A549 (cell line): ENCODE data around the gene ZNF692.

Experiments used
- CBX8 ChIP-seq: fragments of 200-600 bp; sonication (generic); IDR thresholded peaks from 2 replicates; pipeline ENCODE4 v1.6.1; 2016
- CTCF ChIP-seq: fragments of >200 bp; sonication (Bioruptor Twin); formaldehyde crosslinking; IDR thresholded peaks from 3 replicates; pipeline ENCODE4 v1.5.1; 2016
- E2F6 ChIP-seq: IDR thresholded peaks from 2 replicates; pipeline ENCODE4 v1.6.1; 2012; ENCODE audit warnings: low read depth, borderline replicate concordance
- NR3C1 ChIP-seq: fragments of >200 bp; sonication (Bioruptor Twin); formaldehyde crosslinking; IDR thresholded peaks from 3 replicates; pipeline ENCODE4 v1.6.1; 2017
- RCOR1 ChIP-seq: fragments of 150-350 bp; IDR thresholded peaks from 2 replicates; pipeline ENCODE4 v1.6.1; 2014; ENCODE audit warnings: antibody characterized with exemption, low read length, low read depth
- SMC3 ChIP-seq: fragments of >200 bp; sonication (Bioruptor Twin); formaldehyde crosslinking; IDR thresholded peaks from 3 replicates; pipeline ENCODE4 v1.6.1; 2018; ENCODE audit warnings: inconsistent platforms

DNA sequence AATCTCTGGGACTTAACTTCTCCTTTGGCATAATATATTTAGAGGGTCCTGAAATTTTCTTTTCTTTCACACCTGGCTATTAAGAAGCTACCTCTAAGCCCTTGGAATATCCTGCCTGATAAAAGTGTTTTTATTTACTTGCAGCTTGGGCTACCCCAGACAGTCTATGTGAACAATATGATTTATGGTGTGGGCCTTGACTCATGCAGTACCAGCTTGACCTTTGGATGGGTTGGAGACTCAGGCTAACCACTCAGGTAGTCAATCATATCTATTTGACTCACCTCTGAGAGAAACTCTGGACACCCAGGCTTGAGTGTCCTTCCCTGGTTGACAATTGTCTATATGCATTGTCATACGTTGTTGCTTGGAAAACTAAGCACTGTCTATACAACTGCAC lies 33.7 kb upstream of the ZNF692 start:
- no peak for TF ChIP-seq RCOR1
- TF ChIP-seq NR3C1 = no peak
- no peak for TF ChIP-seq SMC3
- no peak for TF ChIP-seq E2F6
- no peak for TF ChIP-seq CBX8
- no peak for TF ChIP-seq CTCF
